LHCN-M2 (cell line): ENCODE results near the gene CST9. TPM values are rescaled to one million over a fixed set of nuclear protein-coding genes. Genes with fewer than 3 reads are reported as not detected.

ENCODE experiments used
- DNase-seq: peaks from one replicate; pipeline ENCODE4 v3.0.0-alpha.2; 2012; ENCODE audit warnings: low read depth
- total RNA-seq: library from RNA; depleted of rRNA; stranded (reverse); fragments of >200 nt; gene quantifications from 2 replicates; pipeline ENCODE4 v1.2.3, GENCODE V29; 2014; rRNA removed

The CST9 gene
- total RNA-seq, 1 experiment from 2014 or later, result not detected

DNA sequence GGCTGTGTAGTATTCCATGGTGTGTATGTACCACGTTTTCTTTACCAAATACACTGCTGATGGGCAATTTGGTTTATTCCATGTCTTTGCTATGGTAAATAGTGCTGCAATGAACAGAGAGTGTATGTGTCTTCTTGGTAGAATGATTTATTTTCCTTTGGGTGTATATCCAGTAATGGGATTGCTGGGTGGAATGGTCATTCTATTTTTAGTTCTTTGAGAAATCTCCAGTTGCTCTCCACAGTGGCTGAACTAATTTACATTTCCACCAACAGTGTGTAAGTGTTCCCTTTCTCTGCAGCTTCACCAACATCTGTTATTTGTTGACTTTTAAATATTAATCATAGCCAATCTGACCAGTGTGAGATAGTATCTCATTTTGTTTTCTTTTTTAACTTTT is 51.3 kb downstream of the CST9 start:
- no peak for DNase-seq

Other genes starting within 250 kb of the CST9 start
- 18.7 and 19.6 TPM in 2 replicates for gene GZF1, start 243.7 kb downstream of the CST9 start, total RNA-seq
- 12.8 and 14.2 TPM in 2 replicates for gene NAPB, start 184.4 kb downstream of the CST9 start, total RNA-seq
- not detected in 2 replicates for gene CSTL1, start 166.2 kb downstream of the CST9 start, total RNA-seq
- gene CST11, start 153.0 kb downstream of the CST9 start, total RNA-seq, result not detected in 2 replicates
- not detected in 2 replicates for gene CST8, start 114.8 kb downstream of the CST9 start, total RNA-seq
- gene CST9L, start 37.4 kb downstream of the CST9 start, total RNA-seq, result not detected in 2 replicates
- gene CST3, start 32.0 kb upstream of the CST9 start, total RNA-seq, result 356 and 431 TPM in 2 replicates
- not detected in 2 replicates for gene CST4, start 83.1 kb upstream of the CST9 start, total RNA-seq
- gene CST1, start 145.0 kb upstream of the CST9 start, total RNA-seq, result not detected in 2 replicates
- not detected in 2 replicates for gene CST2, start 220.8 kb upstream of the CST9 start, total RNA-seq